GM21576 (cell line): Measurements from ENCODE around the gene ADAMTS8.

ENCODE experiments used
- ATAC-seq: cut with Tn5 transposase; IDR thresholded peaks from one replicate; pipeline ENCODE4 v1.9.1; 2021; ENCODE audit warnings: mild to moderate bottlenecking, moderate library complexity; ENCODE audit not compliant: unreplicated experiment

The ADAMTS8 gene

GRCh38 chr11:130462931-130463330 lies 34.5 kb upstream of the ADAMTS8 start:
- no peak for ATAC-seq

GRCh38 chr11:130462101-130462885 lies 33.9 kb upstream of the ADAMTS8 start:
- ATAC-seq: no peak

- no peak for ATAC-seq
Measured at GRCh38 chr11:130459521-130459920, 31.1 kb upstream of the ADAMTS8 start.

GRCh38 chr11:130458410-130458729 lies 30.0 kb upstream of the ADAMTS8 start:
- ATAC-seq: no peak

GRCh38 chr11:130457623-130458409 lies 29.4 kb upstream of the ADAMTS8 start:
- ATAC-seq: no peak

- no peak for ATAC-seq
Measured at GRCh38 chr11:130456286-130456685, 27.9 kb upstream of the ADAMTS8 start.

- no peak for ATAC-seq
Measured at GRCh38 chr11:130455483-130456127, 27.2 kb upstream of the ADAMTS8 start.

GRCh38 chr11:130454491-130455252 lies 26.3 kb upstream of the ADAMTS8 start:
- no peak for ATAC-seq

- ATAC-seq: no peak
Measured at GRCh38 chr11:130452940-130453339, 24.5 kb upstream of the ADAMTS8 start.

- no peak for ATAC-seq
Measured at GRCh38 chr11:130452176-130452575, 23.8 kb upstream of the ADAMTS8 start.

GRCh38 chr11:130451231-130452019 lies 23.0 kb upstream of the ADAMTS8 start:
- ATAC-seq: no peak

- no peak for ATAC-seq
Measured at GRCh38 chr11:130449996-130450769, 21.8 kb upstream of the ADAMTS8 start.

- ATAC-seq: no peak
Measured at GRCh38 chr11:130449310-130449990, 21.0 kb upstream of the ADAMTS8 start.

GRCh38 chr11:130448416-130449309 lies 20.3 kb upstream of the ADAMTS8 start, which contains the start of gene ADAMTS15:
Gene ADAMTS15 (plus strand): TSS chr11:130448645. CDS start chr11:130448974, 329 bp downstream.
- ATAC-seq: peak; percentile 59

- no peak for ATAC-seq
Measured at GRCh38 chr11:130448039-130448415, 19.6 kb upstream of the ADAMTS8 start.

- ATAC-seq: no peak
Measured at GRCh38 chr11:130445788-130446187, 17.4 kb upstream of the ADAMTS8 start.

GRCh38 chr11:130442737-130443136 lies 14.3 kb upstream of the ADAMTS8 start:
- ATAC-seq: no peak

GRCh38 chr11:130441719-130442118 lies 13.3 kb upstream of the ADAMTS8 start:
- ATAC-seq: no peak
